ENCODE data around the gene SLC35G6.
"Not testable (repeated sequence)": the region's sequence is repeated elsewhere in the genome, so short reads cannot be mapped to it uniquely, and the experiment has no call there.

SLC35G6 gene

GRCh38 chr17:7481275-7481674 lies at the start of gene SLC35G6:
Gene SLC35G6, plus strand, starts transcription at chr17:7481446. Its CDS starts 71 bp downstream, at chr17:7481517.
- DNase-seq, result not testable (repeated sequence)

- no peak for DNase-seq
These were observed 49.0 kb upstream of the SLC35G6 start for GRCh38 chr17:7432296-7432695.

- peak; percentile 45 for DNase-seq
These were observed 45.3 kb upstream of the SLC35G6 start for GRCh38 chr17:7435676-7436555.

GRCh38 chr17:7436556-7437368 lies 44.5 kb upstream of the SLC35G6 start:
- peak; percentile 82 for DNase-seq

- DNase-seq, result no peak
These were observed 43.8 kb upstream of the SLC35G6 start for GRCh38 chr17:7437369-7437863.

- peak; percentile 68 for DNase-seq
These were observed 43.2 kb upstream of the SLC35G6 start for GRCh38 chr17:7437950-7438614.

GRCh38 chr17:7438656-7439460 lies 42.4 kb upstream of the SLC35G6 start:
- DNase-seq, result no peak

GRCh38 chr17:7439462-7440112 lies 41.7 kb upstream of the SLC35G6 start, which contains the start of gene FGF11:
Gene FGF11, plus strand, starts transcription at chr17:7439512. Its CDS starts 109 bp downstream, at chr17:7439621.
- no peak for DNase-seq

- peak; percentile 23 for DNase-seq
These were observed 41.0 kb upstream of the SLC35G6 start for GRCh38 chr17:7440113-7440833.

- no peak for DNase-seq
These were observed 40.4 kb upstream of the SLC35G6 start for GRCh38 chr17:7440834-7441195.

- no peak for DNase-seq
These were observed 40.0 kb upstream of the SLC35G6 start for GRCh38 chr17:7441266-7441665.

- DNase-seq, result no peak
These were observed 39.1 kb upstream of the SLC35G6 start for GRCh38 chr17:7442142-7442541.

GRCh38 chr17:7443499-7444485 lies 37.5 kb upstream of the SLC35G6 start:
- DNase-seq, result no peak

GRCh38 chr17:7444682-7445618 lies 36.3 kb upstream of the SLC35G6 start, which contains the start of gene CHRNB1:
Gene CHRNB1, plus strand, starts transcription at chr17:7445061. Its CDS starts 67 bp downstream, at chr17:7445128.
- DNase-seq, result peak; percentile 51

GRCh38 chr17:7445619-7445968 lies 35.7 kb upstream of the SLC35G6 start:
- DNase-seq, result no peak

GRCh38 chr17:7448461-7448860 lies 32.8 kb upstream of the SLC35G6 start:
- no peak for DNase-seq

- DNase-seq, result no peak
These were observed 21.2 kb upstream of the SLC35G6 start for GRCh38 chr17:7459961-7460545.
